SK-N-SH (cell line): ENCODE data around the gene RPSA. TPM values are rescaled to one million over a fixed set of nuclear protein-coding genes. Genes with fewer than 3 reads are reported as not detected.

Experiments used
- CTCF ChIA-PET: fragments of 300-600, 350-600 bp; formaldehyde crosslinking; extraction: SDS; loops from one replicate; lab custom pipeline; 2021; lab: Yijun Ruan, JAX
- POLR2A ChIA-PET: fragments of 350-600 bp; sonication (Branson Sonifier 250); formaldehyde crosslinking; extraction: SDS; loops from one replicate; lab custom pipeline; 2020; ENCODE audit warnings: antibody characterized with exemption, inconsistent platforms; lab: Yijun Ruan, JAX
- DNase-seq: peaks from one replicate; pipeline ENCODE4 v3.0.0; 2012
- H2AFZ ChIP-seq: fragments of 200-600 bp; sonication (generic); 2 replicates; pipeline ENCODE4 v1.8.1; 2016; ENCODE audit warnings: antibody characterized with exemption, mild to moderate bottlenecking, low read depth
- H3F3A ChIP-seq: fragments of 200-600 bp; sonication (generic); replicated peaks from 2 replicates; pipeline ENCODE3; 2016; ENCODE audit warnings: antibody characterized with exemption, mild to moderate bottlenecking; ENCODE audit not compliant: insufficient read depth
- H3K27ac ChIP-seq, 2 experiments: fragments of 200-500 bp in 1 of 2; fragments of 200-600 bp in 1 of 2; sonication (Bioruptor generic) in 1 of 2; sonication (generic), shearing (Covaris generic) in 1 of 2; 2 replicates each; pipeline versions ENCODE4 v1.5.1 to v1.6.1; 2014 to 2016; ENCODE audit warnings: low read depth in 2 of 2, inconsistent platforms in 1 of 2, low read length in 1 of 2, mild to moderate bottlenecking in 1 of 2, mixed read lengths in 1 of 2
- H3K27me3 ChIP-seq: fragments of 200-600 bp; sonication (generic), shearing (Covaris generic); 2 replicates; pipeline ENCODE4 v1.6.1; 2016; ENCODE audit warnings: mixed run types; ENCODE audit not compliant: insufficient read depth
- H3K36me3 ChIP-seq, 2 experiments: fragments of 200-500 bp in 1 of 2; fragments of 200-600 bp in 1 of 2; sonication (Bioruptor generic) in 1 of 2; sonication (generic) in 1 of 2; replicated peaks in 1 of 2; 2 replicates each; pipeline versions ENCODE3 to v1.5.1; 2014 to 2016; ENCODE audit warnings: low read length in 1 of 2, mild to moderate bottlenecking in 1 of 2; ENCODE audit not compliant: insufficient read depth in 2 of 2, control insufficient read depth in 1 of 2
- H3K4me1 ChIP-seq, 2 experiments: fragments of 200-500 bp in 1 of 2; fragments of 200-600 bp in 1 of 2; sonication (Bioruptor generic) in 1 of 2; sonication (generic), shearing (Covaris generic) in 1 of 2; 2 replicates each; pipeline versions ENCODE4 v1.5.1 to v1.6.1; 2014 to 2016; ENCODE audit warnings: low read depth in 1 of 2, low read length in 1 of 2, mixed run types in 1 of 2; ENCODE audit not compliant: insufficient read depth in 2 of 2, control insufficient read depth in 1 of 2
- H3K4me2 ChIP-seq: fragments of 200-600 bp; sonication (generic), shearing (Covaris generic); 2 replicates; pipeline ENCODE4 v1.6.1; 2017; ENCODE audit warnings: mixed run types
- H3K4me3 ChIP-seq, 2 experiments: fragments of 200-500 bp in 1 of 2; fragments of 200-600 bp in 1 of 2; sonication (Bioruptor generic) in 1 of 2; sonication (generic), shearing (Covaris generic) in 1 of 2; 2 replicates each; pipeline versions ENCODE4 v1.5.1 to v1.8.1; 2014 to 2016; ENCODE audit warnings: low read depth in 2 of 2, inconsistent platforms in 1 of 2, low read length in 1 of 2, mild to moderate bottlenecking in 1 of 2, mixed read lengths in 1 of 2, moderate library complexity in 1 of 2
- H3K79me2 ChIP-seq: fragments of 200-600 bp; sonication (generic); 2 replicates; pipeline ENCODE4 v1.8.1; 2017; ENCODE audit warnings: mild to moderate bottlenecking; ENCODE audit not compliant: insufficient read depth
- H3K9ac ChIP-seq: fragments of 200-600 bp; sonication (generic); 2 replicates; pipeline ENCODE4 v1.6.1; 2017; ENCODE audit warnings: mixed run types
- H3K9me2 ChIP-seq: fragments of 200-600 bp; sonication (generic); 2 replicates; pipeline ENCODE4 v1.6.1; 2017; ENCODE audit warnings: mixed run types
- H3K9me3 ChIP-seq: fragments of 200-600 bp; sonication (generic); 2 replicates; pipeline ENCODE4 v1.6.1; 2017; ENCODE audit warnings: mixed run types, mild to moderate bottlenecking, moderate library complexity
- H4K20me1 ChIP-seq: fragments of 200-600 bp; sonication (generic); 2 replicates; pipeline ENCODE4 v1.6.1; 2017; ENCODE audit warnings: mild to moderate bottlenecking, mixed run types; ENCODE audit not compliant: insufficient read depth
- EP300 ChIP-seq, 2 experiments: IDR thresholded peaks; 2 replicates each; pipeline versions ENCODE4 v1.4.0 to v1.6.1; 2012; ENCODE audit warnings: borderline replicate concordance in 1 of 2, low read depth in 1 of 2, low read length in 1 of 2
- EZH2phosphoT487 ChIP-seq: fragments of 200-600 bp; sonication (generic); IDR thresholded peaks from 2 replicates; pipeline ENCODE4 v1.6.1; 2017; ENCODE audit warnings: low read depth, mixed run types, mild to moderate bottlenecking, antibody characterized with exemption, moderate library complexity, borderline replicate concordance
- FOSL2 ChIP-seq: IDR thresholded peaks from 2 replicates; pipeline ENCODE4 v1.4.0; 2012; ENCODE audit warnings: low read depth, mild to moderate bottlenecking, moderate library complexity, borderline replicate concordance
- FOXJ3 ChIP-seq: sonication (generic); formaldehyde crosslinking; IDR thresholded peaks from 2 replicates; pipeline ENCODE4 v1.5.1; 2020; ENCODE audit warnings: mild to moderate bottlenecking, missing genetic modification reagents
- GABPA ChIP-seq: IDR thresholded peaks from 2 replicates; pipeline ENCODE4 v1.4.0; 2012; ENCODE audit warnings: low read depth, mild to moderate bottlenecking
- MEF2A ChIP-seq: IDR thresholded peaks from 2 replicates; pipeline ENCODE4 v1.4.0; 2012; ENCODE audit warnings: low read depth, borderline replicate concordance
- MXI1 ChIP-seq: IDR thresholded peaks from 2 replicates; pipeline ENCODE4 v1.6.1; 2012; ENCODE audit warnings: mild to moderate bottlenecking, low read depth, low read length, improper control_type of control experiment
- NRF1 ChIP-seq: IDR thresholded peaks from 2 replicates; pipeline ENCODE4 v1.6.1; 2012; ENCODE audit warnings: low read depth, mild to moderate bottlenecking, low read length
- POLR2AphosphoS5 ChIP-seq: IDR thresholded peaks from 2 replicates; pipeline ENCODE4 v1.6.1; 2012; ENCODE audit warnings: low read depth, low read length
- RAD21 ChIP-seq: IDR thresholded peaks from 2 replicates; pipeline ENCODE4 v1.6.1; 2012; ENCODE audit warnings: mild to moderate bottlenecking, low read length
- SIN3A ChIP-seq: IDR thresholded peaks from 2 replicates; pipeline ENCODE4 v1.6.1; 2012; ENCODE audit warnings: low read depth, mild to moderate bottlenecking, low read length, moderate library complexity, borderline replicate concordance
- SMC3 ChIP-seq: IDR thresholded peaks from 2 replicates; pipeline ENCODE4 v1.6.1; 2012; ENCODE audit warnings: low read depth, low read length, improper control_type of control experiment
- TAF1 ChIP-seq: IDR thresholded peaks from 2 replicates; pipeline ENCODE4 v1.6.1; 2012; ENCODE audit warnings: low read depth, mild to moderate bottlenecking, low read length, moderate library complexity, borderline replicate concordance
- WGBS: methylation state at CpG from one replicate; pipeline ENCODE4 v1.1.6; 2017; ENCODE audit warnings: low lambda C conversion rate; 5-methylcytosine and 5-hydroxymethylcytosine counted together
- polyA plus RNA-seq, 3 experiments: library from polyadenylated mRNA; depleted of rRNA; stranded (reverse); fragments of >200 nt; gene quantifications; 2 replicates each; pipeline ENCODE4 v1.2.3, GENCODE V29; 2012
- TF ChIP-seq, protein P1 (sequence below): IDR thresholded peaks from 2 replicates; pipeline ENCODE4 v1.4.0; 2012; ENCODE audit warnings: low read depth, borderline replicate concordance
- TF ChIP-seq, protein P2 (sequence below): fragments of 150-350 bp; IDR thresholded peaks from 2 replicates; pipeline ENCODE4 v1.6.1; 2017; ENCODE audit warnings: antibody characterized with exemption, low read length, low read depth, borderline replicate concordance

RPSA gene
- polyA plus RNA-seq, 1 of the 3 experiments (the other 2 are of a cell fraction) = 2,958 TPM

DNA sequence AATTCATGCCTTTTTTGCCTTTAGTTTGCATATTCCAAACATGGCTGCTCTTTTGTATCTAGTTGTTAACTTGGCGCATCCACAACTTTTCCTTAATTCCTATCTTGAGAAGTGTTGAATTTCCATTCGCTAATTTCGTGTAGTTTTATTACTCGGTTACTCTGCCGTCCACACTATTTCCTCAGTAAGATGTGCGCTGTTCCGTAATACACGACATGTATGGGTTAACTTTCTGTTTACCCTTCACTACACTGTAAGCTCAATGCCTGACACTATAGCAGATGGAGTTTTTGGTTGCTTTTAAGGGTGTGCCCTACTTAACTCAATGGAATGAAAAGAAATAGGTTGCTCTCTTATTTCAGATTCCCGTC lies 724 bp downstream of the RPSA start:
- no peak for DNase-seq
- H3K9me3 ChIP-seq = no peaks in the 10 kb centered on the region
- CTCF ChIA-PET = interaction anchor here (1.0 to 2.2 kb wide), 9 partner anchors 9 to 217 kb away, joined by 3 to 10 read pairs (median 4); no protein-coding TSS in a partner anchor
- peaks cover 46% of the 10 kb centered on the region for H4K20me1 ChIP-seq
- H3K4me1 ChIP-seq = peaks cover 9 to 25% of the 10 kb centered on the region in 2 experiments
- H3K9ac ChIP-seq = peak overlapping the region; percentile 89
- WGBS = 2% methylated on average over 9 of the region's 9 CpGs
- peaks cover 55% of the 10 kb centered on the region for H3F3A ChIP-seq
- peak overlapping the region; percentile 73 to 90 for H3K27ac ChIP-seq
- H3K4me3 ChIP-seq = peak overlapping the region; percentile 73 to 88
- H3K36me3 ChIP-seq = peaks cover 43 to 48% of the 10 kb centered on the region in 2 experiments
- no peaks in the 10 kb centered on the region for H3K27me3 ChIP-seq
- H3K79me2 ChIP-seq = peaks cover 50% of the 10 kb centered on the region
- peak overlapping the region; percentile 76 for H3K4me2 ChIP-seq
- TF ChIP-seq, protein P1, sequence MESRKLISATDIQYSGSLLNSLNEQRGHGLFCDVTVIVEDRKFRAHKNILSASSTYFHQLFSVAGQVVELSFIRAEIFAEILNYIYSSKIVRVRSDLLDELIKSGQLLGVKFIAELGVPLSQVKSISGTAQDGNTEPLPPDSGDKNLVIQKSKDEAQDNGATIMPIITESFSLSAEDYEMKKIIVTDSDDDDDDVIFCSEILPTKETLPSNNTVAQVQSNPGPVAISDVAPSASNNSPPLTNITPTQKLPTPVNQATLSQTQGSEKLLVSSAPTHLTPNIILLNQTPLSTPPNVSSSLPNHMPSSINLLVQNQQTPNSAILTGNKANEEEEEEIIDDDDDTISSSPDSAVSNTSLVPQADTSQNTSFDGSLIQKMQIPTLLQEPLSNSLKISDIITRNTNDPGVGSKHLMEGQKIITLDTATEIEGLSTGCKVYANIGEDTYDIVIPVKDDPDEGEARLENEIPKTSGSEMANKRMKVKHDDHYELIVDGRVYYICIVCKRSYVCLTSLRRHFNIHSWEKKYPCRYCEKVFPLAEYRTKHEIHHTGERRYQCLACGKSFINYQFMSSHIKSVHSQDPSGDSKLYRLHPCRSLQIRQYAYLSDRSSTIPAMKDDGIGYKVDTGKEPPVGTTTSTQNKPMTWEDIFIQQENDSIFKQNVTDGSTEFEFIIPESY = no peak
- TF ChIP-seq RAD21 (no peak), FOSL2 (no peak), GABPA (no peak), MEF2A (no peak), EZH2phosphoT487 (no peak), SIN3A (no peak), EP300 (IDR thresholded peaks at IDR 0.05; ENCODE audit: borderline replicate concordance in 1 of 2, low read depth in 1 of 2, low read length in 1 of 2) (no peak), FOXJ3 (CRISPR knock-in tag) (no peak), NRF1 (no peak), POLR2AphosphoS5 (no peak), TAF1 (no peak), MXI1 (no peak), SMC3 (no peak)
- TF ChIP-seq, protein P2, sequence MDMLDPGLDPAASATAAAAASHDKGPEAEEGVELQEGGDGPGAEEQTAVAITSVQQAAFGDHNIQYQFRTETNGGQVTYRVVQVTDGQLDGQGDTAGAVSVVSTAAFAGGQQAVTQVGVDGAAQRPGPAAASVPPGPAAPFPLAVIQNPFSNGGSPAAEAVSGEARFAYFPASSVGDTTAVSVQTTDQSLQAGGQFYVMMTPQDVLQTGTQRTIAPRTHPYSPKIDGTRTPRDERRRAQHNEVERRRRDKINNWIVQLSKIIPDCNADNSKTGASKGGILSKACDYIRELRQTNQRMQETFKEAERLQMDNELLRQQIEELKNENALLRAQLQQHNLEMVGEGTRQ = no peak
- TF ChIP-seq, all 33 proteins: peak for 0
- H3K9me2 ChIP-seq = no peaks in the 10 kb centered on the region
- POLR2A ChIA-PET = interaction anchor here (0.7 to 2.5 kb wide), 6 partner anchors 10 to 29 kb away, joined by 3 to 11 read pairs (median 4); no protein-coding TSS in a partner anchor
- no peak overlapping the region for H2AFZ ChIP-seq
